KOPT-K1 (cell line): ENCODE measurements around the gene JAM3.
"Not testable (repeated sequence)": the region's sequence is repeated elsewhere in the genome, so short reads cannot be mapped to it uniquely, and the experiment has no call there.

Experiments used
- H3K27ac ChIP-seq: fragments of 200-600 bp; sonication (generic); 2 replicates; pipeline ENCODE4 v1.5.1; 2016; ENCODE audit warnings: antibody characterized with exemption, mild to moderate bottlenecking, low read depth, low read length; ENCODE audit not compliant: poor library complexity, severe bottlenecking
- H3K36me3 ChIP-seq: fragments of 200-600 bp; sonication (generic); 2 replicates; pipeline ENCODE4 v1.5.1; 2017; ENCODE audit warnings: antibody characterized with exemption, mild to moderate bottlenecking, low read length, moderate library complexity; ENCODE audit not compliant: insufficient read depth
- H3K9me3 ChIP-seq: fragments of 200-600 bp; sonication (generic); 2 replicates; pipeline ENCODE4 v1.5.1; 2017; ENCODE audit warnings: antibody characterized with exemption, low read length, mild to moderate bottlenecking; ENCODE audit not compliant: insufficient read depth, poor library complexity, severe bottlenecking

Gene JAM3

DNA sequence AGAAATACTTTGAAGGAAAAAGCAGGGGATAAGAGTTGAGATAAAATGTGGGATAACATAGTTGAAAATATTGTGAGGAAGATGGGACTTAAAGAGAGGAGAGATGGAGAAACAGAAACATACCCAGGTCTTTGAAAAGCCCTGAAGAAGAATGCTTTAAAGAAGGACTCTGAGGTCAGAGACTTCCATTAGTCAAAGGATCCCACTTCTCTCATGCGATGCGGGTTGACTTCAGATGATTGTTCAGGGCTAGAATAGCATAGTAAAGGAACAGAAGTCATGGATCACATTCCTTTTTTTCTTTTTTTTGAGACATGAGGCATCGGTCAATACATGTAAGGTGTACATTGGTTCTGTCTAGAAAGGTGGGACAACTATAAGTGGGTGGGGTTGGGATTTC lies 3.5 kb upstream of the JAM3 start:
- Histone ChIP-seq H3K36me3 (no peaks in the 10 kb centered on the region), H3K27ac (no peak overlapping the region), H3K9me3 (no peaks in the 10 kb centered on the region)

DNA sequence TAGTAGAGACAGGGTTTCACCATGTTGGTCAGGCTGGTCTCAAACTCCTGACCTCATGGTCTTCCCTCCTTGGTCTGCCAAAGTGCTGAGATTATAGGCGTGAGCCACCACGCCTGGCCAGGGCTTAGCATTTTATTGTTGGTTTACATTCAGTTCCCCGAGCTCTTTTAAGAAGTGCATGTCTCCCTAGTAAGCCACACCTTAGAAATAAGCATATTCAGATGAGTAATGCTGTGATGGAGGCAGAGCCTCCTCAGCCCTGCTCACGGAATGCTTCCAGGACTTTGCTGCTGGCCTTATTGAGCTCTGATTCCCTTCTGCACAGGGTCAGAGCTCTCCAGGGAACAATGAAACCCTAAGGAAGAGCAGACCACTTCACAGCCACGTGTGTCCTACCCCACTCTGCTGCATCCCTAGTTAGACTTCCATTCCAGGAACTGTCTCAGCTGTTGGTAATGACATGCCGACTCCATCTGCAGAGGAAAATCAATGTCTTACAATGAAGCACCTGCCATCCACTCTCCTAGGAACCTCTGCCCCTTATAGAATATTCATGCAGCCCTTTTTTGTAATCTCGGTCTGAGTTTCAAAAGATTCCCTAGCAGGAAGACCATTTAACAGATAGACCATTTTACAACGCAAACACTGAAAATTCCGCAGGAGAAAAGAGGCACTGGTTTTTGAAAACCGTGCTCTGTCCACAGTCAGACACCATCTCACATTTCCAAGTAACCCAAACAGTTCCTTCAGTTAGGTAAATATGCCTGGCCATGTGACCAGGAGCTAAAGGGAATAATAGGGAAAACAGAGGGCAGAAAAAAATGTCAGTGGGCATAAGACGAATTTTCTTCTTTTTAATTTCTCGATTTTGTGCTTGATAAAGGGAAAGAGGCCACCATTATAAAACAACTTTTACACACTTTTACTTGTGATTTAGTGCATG lies 1.7 kb upstream of the JAM3 start:
- Histone ChIP-seq H3K36me3 (no peaks in the 10 kb centered on the region), H3K9me3 (no peaks in the 10 kb centered on the region), H3K27ac (no peak overlapping the region)

DNA sequence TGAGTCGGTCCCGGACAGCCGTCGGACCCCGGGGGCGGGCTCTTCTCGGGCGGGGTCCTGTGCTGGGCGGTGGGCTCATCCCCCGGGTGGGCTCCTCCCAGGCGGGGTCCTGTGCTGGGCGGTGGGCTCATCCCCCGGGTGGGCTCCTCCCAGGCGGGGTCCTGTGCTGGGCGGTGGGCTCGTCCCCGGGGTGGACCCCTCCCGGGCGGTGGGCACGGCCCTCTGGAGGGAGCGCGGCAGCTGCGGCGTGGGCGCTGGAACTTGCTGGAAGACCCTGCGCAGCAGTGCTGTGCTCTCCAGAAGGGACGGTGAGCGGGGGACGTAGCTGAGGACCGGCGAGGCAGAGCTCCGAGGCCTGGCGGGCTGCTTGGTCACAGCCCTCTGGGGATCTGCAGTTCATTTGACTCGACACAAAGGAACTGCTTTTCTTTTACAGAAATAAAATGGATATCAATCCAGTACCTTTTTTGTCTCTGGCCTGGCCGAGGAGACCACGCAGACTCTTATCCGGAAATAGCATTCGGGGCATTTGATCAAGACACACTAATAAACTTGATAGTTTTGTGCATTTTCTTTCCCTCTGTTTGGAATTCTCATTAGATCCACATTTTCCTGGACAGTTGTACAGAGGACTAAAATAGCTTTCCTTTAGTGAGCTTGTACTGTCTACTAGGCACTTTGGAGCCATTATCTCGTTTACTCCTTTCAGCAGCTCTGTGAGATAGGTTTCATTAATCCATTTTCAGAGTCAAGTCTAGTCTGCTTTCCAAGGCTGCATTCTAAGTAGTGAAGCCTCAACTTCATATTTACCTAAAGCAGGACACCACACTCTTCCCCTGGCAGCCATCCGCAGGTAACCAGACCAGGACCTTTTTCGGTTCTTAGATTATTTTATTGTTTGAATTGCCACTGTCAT lies 812 bp downstream of the JAM3 start:
- Histone ChIP-seq H3K27ac (peak overlapping the region; percentile 63), H3K9me3 (no peaks in the 10 kb centered on the region), H3K36me3 (no peaks in the 10 kb centered on the region)

DNA sequence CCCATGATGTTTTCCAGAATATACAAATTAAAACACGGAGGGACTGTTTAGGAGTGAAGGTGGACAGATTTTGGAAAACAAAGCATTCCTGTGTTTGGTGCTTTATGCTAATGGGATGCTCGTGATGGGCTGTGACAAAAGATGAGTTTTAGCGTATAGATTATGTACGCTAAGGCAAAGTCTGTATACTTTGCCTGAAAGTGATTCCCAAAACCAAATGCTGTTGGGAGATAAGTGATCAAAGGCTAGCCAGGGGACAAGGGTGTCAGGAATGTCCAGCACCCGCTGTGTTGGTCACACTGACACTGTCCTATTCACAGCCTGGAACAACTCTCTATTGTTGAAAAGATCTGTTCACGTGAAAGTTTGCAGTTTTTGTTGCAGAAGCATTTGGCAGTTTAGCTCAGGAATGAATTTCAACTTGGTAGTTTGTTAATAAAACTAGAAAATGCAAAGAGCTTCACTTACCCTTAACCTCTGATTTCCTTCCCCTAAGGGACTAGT lies 1.5 kb downstream of the JAM3 start:
- Histone ChIP-seq H3K9me3 (no peaks in the 10 kb centered on the region), H3K36me3 (no peaks in the 10 kb centered on the region), H3K27ac (no peak overlapping the region)

DNA sequence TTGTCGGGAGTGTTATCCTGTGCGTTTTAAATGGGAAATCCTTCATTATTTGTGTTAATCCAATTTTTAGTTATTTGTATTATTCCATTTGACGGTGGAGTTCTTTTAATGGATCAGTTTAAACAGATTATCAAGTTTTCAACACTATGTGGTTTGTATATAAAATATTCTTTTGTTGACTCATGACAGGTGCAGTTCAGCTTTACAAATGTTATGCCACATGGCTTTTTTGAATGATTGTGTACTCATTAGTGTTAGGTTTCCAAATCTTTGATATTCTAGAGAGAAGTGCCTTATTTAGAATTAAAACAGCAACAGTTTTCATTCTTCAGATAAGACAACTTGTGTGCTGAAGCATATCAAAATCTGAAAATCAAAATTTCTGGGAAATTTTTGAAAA lies 2.4 kb downstream of the JAM3 start:
- Histone ChIP-seq H3K36me3 (no peaks in the 10 kb centered on the region), H3K27ac (no peak overlapping the region), H3K9me3 (no peaks in the 10 kb centered on the region)

DNA sequence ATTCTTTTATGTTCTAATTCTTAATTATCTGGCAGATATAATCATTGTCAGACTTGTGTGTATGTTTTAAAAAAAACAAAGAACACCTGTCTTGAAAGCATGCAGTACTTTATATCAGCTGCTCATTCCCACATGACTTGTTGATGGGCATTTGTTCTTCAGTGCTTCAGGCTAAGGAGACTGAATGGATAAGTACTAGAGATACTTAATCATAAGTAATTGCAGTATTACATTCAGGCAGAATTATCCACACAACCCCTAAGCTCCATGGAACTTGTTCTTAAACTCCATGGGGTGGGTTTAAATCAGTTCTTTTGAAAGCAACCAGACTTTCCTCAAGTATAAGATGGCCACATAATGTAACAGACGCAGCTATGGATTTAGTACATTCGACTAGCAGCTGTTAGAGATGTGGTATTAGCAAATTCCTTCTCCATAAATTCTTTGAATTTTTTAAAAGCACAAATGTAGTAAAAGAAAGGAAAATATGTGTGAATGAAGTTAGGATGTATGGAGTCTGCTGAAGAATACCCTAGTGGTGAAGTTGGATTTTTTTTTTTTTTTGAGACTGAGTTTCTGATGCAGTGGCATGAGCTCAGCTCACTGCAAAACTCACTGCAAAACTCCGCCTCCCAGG lies 3.0 kb downstream of the JAM3 start:
- Histone ChIP-seq H3K27ac (no peak overlapping the region), H3K9me3 (no peaks in the 10 kb centered on the region), H3K36me3 (no peaks in the 10 kb centered on the region)

DNA sequence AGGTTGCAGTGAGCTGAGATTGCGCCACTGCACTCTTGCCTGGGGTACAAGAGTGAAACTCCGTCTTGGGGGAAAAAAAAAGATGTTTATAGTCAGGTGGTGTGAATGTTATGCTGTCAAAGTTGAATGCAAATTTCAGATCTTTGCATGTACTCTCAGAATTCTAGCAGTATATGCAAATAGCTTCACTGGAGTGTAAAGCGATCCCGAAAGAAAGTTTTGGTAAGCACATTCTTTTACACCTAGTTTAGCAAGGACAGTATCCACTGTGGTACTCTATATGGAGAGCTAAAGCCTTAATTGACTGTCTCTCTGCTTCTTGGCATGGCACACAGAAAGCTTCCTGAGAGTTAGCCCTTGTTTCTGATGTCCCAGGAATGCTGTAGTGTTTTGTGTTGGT lies 4.0 kb downstream of the JAM3 start:
- Histone ChIP-seq H3K27ac (no peak overlapping the region), H3K36me3 (no peaks in the 10 kb centered on the region), H3K9me3 (no peaks in the 10 kb centered on the region)

DNA sequence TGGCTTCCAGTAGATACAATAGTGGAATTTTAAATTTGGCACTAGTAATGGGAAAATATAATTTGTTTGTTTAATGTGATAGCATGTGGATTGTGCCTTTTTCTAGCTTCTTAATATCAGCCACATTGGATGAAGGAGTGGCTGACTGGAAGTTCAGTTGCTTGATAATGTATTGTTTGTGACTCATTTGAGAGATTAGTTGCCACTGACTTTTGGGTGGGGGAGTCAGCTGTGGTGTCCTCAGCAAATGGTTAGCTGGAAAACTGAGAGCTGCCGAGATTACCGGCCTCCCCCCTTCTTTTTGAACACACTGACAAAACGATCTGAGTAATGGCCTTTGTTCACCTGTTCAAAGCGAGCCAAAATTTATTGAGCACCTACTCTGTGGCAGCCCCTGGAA lies 5.5 kb downstream of the JAM3 start:
- H3K9me3 ChIP-seq: peaks cover 12% of the 10 kb centered on the region
- H3K27ac ChIP-seq: no peak overlapping the region
- peaks cover 13% of the 10 kb centered on the region for H3K36me3 ChIP-seq

DNA sequence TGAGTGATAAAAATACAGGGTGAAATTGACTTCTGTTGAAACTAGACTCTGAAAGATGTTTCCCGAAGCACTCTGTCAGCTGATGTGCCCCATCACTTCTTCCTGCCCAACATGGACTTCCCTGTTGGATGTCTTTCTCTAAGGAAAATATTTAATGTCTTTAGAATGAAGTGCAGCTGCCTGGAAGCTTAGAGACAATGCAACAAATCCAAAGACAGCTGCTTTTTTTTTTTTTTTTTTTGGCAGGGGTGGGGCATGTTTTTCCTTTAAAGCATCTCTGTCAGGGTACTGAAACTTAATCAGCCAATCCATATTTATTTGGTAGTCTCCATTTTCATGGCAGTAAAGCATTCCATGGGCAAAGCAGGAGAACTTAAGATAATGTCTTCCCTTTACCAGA lies 5.9 kb downstream of the JAM3 start:
- H3K27ac ChIP-seq: no peak overlapping the region
- H3K9me3 ChIP-seq: peaks cover 17% of the 10 kb centered on the region

DNA sequence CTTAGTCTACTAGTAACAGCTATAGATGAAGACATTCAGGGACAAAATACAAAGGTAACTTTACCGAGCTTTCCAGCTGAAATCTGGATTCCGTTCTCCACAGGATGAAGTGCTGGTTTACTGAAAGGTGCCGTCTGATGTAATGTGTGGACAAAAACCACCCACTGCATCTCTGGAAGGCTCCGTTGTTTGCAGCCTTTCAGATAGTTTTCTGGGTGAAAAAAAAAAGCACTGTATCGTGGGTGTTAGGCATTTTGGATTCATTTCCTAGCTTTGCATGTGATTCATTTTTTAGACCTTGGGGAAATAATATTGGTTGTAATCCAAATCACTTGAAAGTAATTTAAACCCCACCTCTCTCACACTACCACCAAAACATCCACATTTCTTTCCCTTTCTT lies 10.4 kb downstream of the JAM3 start:
- Histone ChIP-seq H3K27ac (no peak overlapping the region), H3K36me3 (peaks cover 39% of the 10 kb centered on the region), H3K9me3 (peaks cover 41% of the 10 kb centered on the region)

More for the DNA sequence above, 5.9 kb downstream of the JAM3 start:
- peaks cover 18% of the 10 kb centered on the region for H3K36me3 ChIP-seq

DNA sequence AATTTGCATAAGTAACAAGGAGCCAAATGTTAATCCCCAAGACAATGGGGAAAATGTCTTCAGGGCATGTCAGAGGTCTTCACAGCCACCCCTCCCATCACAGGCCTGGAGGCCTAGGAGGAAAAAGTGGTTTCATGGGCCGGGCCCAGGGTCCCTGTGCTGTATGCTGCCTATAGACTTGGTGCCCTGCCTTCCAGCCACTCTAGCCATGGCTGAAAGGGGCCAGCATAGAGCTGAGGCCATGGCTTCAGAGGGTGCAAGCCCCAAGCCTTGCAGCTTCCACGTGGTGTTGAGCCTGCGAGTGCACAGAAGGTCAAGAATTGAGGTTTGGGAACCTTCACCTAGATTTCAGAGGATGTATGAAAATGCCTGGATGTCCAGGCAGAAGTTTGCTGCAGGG lies 12.4 kb downstream of the JAM3 start:
- H3K9me3 ChIP-seq: peaks cover 41% of the 10 kb centered on the region
- not testable (repeated sequence) for H3K27ac ChIP-seq
- H3K36me3 ChIP-seq: peaks cover 39% of the 10 kb centered on the region

DNA sequence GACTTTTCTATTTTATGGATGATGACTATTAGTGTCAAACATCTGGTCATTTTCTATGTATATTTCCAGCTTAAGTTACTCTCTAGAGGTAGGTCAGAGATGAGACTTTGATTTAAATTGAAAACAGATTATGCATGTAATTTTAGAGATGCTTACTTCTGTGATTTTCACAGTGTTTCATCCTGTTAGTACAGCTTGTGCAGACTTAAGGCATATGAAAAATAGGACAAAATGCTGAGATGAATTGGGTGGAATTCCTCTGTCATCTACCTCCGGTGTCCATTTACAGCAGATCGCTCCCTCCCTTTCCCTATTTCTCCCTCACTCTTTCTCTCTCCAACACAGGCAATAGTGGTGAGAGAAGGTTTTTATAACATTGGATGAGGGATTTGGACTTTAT lies 14.1 kb downstream of the JAM3 start:
- Histone ChIP-seq H3K9me3 (peaks cover 41% of the 10 kb centered on the region), H3K27ac (no peak overlapping the region), H3K36me3 (peaks cover 46% of the 10 kb centered on the region)

DNA sequence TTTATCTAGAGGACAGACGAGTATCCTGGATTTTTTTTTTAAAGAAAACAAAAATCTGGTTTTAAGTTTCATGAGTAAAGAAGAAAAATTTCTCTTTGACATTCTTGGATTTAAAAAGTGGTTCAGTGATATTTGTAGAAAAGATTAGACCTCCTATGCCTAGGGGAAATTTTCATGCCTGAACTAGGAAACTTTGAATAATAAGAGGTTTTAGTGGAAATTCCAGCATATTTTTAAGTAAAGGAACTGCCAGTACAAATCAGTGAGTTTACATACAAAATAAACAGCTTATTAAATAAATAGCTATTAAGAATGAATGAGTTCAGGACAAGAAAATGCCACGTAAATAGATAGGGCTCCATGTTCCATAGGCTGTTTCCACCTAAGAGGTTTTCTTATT lies 17.5 kb downstream of the JAM3 start:
- Histone ChIP-seq H3K36me3 (peaks cover 20% of the 10 kb centered on the region), H3K9me3 (peaks cover 8% of the 10 kb centered on the region), H3K27ac (no peak overlapping the region)

DNA sequence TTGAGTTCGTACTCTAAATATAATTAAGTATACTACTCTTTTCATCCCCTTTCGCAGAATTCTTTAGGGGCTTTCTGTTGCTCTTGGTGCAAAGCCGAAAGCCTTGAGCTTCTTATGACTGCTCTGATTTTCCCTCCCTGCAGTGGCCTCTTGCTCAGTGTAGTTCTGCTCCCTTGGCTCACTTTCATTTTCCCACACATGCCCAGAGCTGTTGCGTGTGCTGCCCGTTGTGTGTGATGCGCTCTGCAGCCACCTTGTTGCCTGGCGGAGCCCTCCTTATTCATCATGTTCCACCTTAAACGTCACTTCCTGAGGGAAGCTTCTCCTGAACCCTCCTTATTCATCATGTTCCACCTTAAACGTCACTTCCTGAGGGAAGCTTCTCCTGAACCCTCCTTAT lies 23.1 kb downstream of the JAM3 start:
- H3K9me3 ChIP-seq, H3K27ac ChIP-seq: not testable (repeated sequence)
- H3K36me3 ChIP-seq: peaks cover 12% of the 10 kb centered on the region; the same call in 1 of the 2 replicates

DNA sequence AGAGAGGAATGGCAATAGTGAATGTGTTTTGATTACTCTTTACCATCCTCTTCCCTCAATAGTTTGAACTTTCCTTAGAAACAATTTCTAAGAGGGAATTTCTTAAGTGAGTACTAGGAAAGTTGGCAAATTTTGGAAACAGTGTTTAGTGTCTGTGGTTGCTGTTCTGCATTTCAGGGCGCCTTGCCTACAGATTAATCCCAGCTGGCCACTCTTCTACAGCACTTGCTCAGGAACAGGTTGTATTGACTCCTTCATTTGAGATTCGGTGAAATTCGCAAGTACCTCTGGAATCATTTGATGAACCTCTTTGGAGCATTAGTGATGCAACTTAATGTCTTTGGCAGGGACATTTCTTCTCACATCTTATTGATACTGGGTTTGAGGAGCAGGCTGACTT lies 28.3 kb downstream of the JAM3 start:
- H3K27ac ChIP-seq: no peak overlapping the region
- peaks cover 14% of the 10 kb centered on the region for H3K9me3 ChIP-seq
- no peaks in the 10 kb centered on the region for H3K36me3 ChIP-seq
